GM18505 (cell line): ENCODE data around the gene SLX4.
"Not testable (repeated sequence)": the region's sequence is repeated elsewhere in the genome, so short reads cannot be mapped to it uniquely, and the experiment has no call there.

Source experiments
- ATAC-seq: cut with Tn5 transposase; IDR thresholded peaks from one replicate; pipeline ENCODE4 v1.9.1; 2021; ENCODE audit not compliant: unreplicated experiment
- POLR2A ChIP-seq: IDR thresholded peaks from 4 replicates; pipeline ENCODE4 v1.6.1; 2011; ENCODE audit warnings: borderline replicate concordance; ENCODE audit not compliant: insufficient read depth, insufficient read length; ENCODE audit errors: extremely low read depth

The SLX4 gene

DNA sequence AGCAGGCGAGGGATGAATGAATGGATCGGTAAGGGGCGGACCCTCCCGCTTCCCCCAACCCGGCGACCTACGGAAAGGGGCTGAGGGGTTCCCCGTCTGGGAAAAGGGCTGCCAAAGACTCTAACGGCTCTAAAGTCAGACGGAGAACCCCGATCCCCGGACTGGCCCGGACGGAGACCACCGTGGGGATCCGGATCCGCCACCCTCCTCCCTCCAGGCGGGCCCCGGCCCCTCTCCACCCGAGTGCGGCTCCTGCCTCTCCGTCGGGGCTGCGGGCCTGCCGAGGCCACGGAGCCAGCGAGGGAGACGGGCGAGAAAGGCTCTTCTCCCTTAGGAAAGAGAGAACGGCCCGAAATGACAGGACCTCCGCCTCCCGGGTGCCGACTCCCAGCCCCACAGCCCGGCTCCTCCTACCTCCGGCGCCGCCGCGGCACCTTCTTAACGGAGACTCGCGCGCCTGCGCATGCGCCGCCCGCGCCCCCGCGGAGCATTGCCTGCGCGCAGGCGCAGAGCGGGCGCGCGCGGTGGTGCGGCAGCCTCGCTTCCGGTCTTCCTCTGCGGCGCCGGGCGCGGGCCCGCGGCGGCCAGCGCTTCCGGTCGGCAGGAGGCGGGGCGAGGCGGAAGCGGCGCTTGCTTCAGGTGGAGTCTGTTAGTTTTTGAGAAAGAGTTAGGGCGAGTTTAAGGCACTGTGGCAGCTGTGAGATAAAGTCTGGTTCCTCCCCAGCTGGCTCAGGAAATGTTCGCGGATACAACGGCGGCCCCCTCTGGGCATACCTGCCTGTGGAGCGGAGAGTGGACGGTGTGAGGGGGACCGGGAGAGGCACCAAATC, at the start of gene SLX4:
Gene SLX4, minus strand, starts transcription at position 461 of the 830 bp plus-strand sequence. CDS start 2,642 bp downstream, outside the sequence.
- ATAC-seq = peak; percentile 86

GRCh38 chr16:3659251-3659650, 47.8 kb upstream of the SLX4 start:
- TF ChIP-seq POLR2A = no peak
- no peak for ATAC-seq

More for the DNA sequence above, at the start of gene SLX4:
- peak; percentile 86 for TF ChIP-seq POLR2A

DNA sequence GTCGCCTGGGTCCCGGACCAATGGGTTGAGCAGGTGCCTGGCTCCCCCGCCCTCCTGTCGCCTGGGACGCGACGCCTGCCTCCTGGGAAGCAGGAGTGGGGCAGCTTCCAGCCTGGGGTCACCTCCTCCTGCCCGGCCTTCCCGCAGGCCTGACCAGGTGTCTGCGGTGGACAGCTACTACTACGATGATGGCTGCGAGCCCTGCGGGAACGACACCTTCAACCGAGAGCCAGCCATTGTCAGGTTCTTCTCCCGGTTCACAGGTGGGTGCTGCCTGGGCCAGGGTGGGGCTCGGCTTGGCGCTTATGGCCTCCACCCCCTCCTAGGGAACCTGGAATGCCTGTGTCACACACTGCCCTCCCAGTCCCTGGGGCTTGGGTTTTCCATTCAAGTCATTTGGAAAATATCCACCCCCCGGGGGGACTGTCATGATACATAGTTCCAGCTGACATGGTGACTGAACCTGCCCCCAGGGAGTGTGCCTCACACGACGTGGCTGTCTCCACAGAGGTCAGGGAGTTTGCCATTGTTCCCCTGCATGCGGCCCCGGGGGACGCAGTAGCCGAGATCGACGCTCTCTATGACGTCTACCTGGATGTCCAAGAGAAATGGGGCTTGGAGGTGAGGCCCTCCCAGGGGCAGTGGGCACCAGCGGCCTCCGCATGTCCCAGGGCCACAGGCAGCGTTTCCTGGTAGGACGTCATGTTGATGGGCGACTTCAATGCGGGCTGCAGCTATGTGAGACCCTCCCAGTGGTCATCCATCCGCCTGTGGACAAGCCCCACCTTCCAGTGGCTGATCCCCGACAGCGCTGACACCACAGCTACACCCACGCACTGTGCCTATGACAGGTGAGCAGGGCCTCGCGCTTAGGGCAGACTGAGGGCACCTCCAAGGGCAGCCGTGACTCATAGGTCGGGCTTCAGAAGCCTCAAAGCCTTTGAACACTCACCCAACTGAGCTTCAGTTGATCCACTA, 45.4 kb upstream of the SLX4 start:
- ATAC-seq = no peak

GRCh38 chr16:3656160-3656490, 44.7 kb upstream of the SLX4 start:
- not testable (repeated sequence) for ATAC-seq

More for the DNA sequence above, 45.4 kb upstream of the SLX4 start:
- TF ChIP-seq POLR2A = no peak

DNA sequence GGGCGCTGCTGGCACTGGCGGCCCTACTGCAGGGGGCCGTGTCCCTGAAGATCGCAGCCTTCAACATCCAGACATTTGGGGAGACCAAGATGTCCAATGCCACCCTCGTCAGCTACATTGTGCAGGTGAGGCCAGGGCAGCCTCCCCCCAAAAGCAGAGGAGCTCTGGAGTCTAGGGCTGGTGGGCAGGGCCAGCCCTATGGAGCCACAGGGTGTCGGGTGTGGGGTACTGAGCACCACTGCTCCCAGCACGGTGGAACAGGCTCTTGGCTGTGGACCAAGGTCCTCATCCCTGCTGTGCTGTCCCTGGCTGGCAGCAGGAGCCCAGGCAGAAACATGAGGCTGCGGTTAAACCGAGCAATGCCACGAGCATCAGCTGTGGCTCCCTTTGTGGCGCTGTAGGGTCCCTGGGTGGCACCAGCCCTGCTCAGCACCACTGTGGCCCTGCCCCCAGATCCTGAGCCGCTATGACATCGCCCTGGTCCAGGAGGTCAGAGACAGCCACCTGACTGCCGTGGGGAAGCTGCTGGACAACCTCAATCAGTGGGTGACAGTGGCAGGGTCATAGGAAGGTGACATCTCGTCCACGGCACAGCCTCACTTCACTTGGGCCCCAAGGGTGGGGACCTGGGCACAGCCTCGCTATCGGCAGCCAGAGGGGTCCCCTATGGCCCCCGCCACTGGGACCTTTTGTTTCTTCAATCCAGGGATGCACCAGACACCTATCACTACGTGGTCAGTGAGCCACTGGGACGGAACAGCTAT, 44.2 kb upstream of the SLX4 start:
- ATAC-seq = no peak

DNA sequence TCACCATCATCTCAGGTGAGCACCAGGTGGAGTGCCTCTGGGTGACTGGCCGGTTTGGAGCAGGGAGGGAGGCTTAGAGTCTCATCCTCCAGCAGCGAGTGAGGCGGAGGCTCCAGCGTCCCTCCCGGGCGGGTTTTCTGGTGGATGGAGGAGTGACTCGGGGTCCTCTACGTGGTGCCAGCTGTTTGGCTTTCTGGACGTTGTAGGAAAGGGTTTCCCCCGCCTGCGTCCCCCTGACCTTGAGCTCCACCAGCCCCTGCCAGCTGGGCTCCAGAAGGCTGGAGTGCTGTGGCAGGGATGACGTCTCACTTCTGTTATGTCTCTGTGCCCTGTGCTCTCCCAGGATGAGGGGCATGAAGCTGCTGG, 43.6 kb upstream of the SLX4 start:
- no peak for TF ChIP-seq POLR2A
- no peak for ATAC-seq

More for the DNA sequence above, 44.2 kb upstream of the SLX4 start:
- no peak for TF ChIP-seq POLR2A

DNA sequence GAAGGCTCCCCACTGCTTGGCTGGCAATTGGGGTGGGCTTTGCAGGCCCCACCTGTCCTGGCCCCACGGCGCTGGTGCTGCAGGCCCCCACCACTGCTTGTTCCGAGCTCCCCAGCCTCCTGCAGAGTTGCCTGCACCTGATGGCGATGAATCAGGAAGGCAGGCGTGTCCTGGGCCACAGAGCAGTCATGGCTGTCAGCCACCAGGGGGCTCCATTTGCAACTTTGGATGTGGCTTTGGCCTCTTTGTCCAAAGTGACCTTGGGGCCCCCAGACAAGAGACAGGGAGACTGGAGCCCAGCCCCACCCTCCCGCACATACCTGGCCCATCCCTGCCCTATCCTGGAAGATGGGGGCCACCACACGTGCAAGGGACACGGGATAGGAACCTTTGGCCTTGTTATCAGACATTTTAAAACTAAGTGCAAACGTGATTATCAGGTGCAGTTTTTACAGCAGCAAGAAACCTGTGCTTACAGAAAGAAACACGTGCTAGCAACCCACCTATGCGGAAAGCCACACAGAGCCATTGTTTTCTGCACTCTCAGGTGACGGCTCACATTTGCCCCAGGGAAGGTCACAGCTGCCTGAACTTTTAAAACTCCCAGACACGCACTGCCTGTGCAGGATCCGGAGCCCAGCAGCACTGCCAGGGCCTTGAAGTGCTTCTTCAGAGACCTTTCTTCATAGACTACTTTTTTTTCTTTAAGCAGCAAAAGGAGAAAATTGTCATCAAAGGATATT, 43.0 kb upstream of the SLX4 start, which contains the start of gene DNASE1:
Gene DNASE1, plus strand, starts transcription at position 443 of the 743 bp plus-strand sequence. CDS start 683 bp downstream, outside the sequence.
- no peak for TF ChIP-seq POLR2A
- no peak for ATAC-seq

DNA sequence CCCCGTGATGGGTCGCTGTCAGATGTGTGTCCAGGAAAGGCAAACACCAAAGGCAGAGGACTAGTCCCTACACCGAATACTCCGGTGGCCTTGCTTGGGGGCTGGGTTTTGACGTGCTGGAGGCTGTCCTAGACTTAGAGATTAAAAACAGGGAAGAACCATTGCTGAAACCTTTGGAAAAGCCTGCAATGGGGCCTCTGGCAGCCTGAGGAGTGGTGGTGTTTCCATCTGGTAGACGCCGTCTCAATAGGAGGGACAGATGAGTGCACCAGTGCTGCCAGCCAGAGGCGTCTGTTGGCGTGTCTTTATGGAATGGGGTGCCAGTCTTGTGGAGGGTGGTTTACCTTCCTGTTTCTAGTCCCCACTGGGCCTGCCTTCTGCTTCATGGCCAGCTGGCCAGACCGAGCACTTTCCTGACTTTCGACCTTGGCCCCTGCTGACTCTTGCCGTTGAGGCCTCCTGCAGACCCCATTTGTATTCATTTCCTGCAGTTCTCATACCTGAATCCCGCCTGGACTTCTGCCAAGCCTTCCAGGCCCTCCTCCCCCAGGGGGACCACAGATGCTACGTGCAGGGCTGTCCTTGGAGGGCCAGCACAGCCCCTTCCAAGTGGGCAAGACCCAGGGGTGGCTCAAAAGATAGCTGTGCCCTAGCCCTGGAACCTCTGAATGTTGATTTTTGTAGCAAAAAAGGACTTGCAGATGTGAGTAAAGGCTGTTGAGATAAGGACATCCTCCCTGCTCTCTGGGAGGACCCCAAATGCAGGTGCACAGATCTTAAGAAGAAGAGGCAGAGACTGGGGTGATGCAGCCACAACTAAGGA, 41.2 kb upstream of the SLX4 start:
- ATAC-seq = no peak
- TF ChIP-seq POLR2A = no peak

DNA sequence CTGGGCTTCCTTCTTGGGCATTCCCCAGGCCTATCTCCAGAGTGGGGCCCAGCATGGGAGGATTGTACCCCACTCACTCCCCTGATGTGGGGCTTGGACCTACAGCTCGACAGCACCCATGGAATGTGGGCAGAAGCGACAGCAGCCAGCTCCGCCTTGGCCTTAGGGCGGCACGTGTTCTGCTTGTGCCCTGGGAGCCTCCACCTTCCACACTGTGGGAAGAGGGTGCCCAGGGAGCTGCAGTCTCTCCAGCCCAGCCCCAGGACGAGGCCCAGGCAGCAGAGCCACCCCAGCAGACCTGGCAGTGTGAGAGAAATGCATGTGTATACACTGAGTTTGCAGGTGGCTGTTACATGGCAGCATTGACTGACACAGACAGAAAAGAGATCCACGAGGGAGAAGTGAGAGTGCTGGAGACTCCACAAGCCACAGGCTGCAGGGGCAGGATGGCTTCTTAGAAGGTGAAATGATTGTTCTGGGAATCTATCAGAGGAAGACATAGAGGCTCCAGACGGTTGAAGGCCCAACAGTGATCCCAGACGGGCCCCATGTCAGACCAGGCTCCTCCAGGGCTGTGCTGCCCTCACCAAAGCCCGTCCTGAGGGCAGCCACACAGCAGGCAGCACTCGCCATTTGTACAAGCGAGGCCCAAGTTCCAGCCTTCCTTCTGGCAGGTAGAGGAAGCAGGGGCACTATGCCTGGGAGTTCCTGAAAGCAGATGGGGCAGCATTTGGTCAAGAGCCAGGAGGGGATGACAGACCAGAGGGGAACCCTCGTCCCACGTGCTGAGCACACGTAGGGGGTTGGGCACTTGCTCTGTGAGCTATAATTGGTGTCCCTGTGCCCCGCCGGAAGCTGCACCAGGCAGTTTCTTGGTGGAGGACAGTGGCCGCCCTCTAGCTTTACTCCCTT, 40.3 kb upstream of the SLX4 start:
- no peak for TF ChIP-seq POLR2A
- ATAC-seq = no peak

DNA sequence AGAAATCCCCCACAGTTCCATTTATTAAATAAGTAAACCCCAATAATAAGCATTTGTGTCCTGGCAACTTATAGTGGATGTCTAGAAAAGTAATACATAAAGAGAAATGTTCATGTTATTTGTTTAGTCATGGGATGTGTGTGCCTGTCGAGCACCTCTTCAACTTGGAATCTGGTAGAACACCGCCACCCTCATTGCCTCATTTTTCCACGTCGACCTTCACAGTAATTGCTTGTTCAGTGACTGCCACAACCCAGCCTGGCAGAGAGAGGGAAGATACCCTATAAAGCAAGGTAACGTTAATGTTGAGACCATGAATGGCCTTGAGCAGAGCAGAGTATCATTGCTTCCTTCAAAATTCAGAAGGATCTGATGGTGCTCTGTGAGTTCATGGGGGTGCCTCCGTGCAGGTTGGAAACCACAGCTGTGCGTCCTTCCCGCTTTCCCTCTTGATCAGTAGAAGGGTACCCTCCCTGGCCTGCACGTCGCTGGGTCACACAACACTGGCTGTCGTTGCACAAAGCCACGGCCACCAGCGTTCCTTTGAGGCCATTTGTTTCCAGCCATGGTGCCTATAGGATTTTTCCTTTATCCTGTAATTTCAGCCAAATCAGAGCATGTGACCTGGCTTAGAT, 39.3 kb upstream of the SLX4 start:
- TF ChIP-seq POLR2A = no peak
- no peak for ATAC-seq
